Erythroblast (primary cell): ENCODE results near the gene FOLR2.

Experiments
- GATA1 ChIP-seq: IDR thresholded peaks from 2 replicates; pipeline ENCODE4 v1.6.1; 2011; ENCODE audit warnings: low read depth, mild to moderate bottlenecking, control low read depth, low read length, moderate library complexity
- POLR2A ChIP-seq: IDR thresholded peaks from 2 replicates; pipeline ENCODE4 v1.6.1; 2011; ENCODE audit warnings: mild to moderate bottlenecking, low read length

DNA sequence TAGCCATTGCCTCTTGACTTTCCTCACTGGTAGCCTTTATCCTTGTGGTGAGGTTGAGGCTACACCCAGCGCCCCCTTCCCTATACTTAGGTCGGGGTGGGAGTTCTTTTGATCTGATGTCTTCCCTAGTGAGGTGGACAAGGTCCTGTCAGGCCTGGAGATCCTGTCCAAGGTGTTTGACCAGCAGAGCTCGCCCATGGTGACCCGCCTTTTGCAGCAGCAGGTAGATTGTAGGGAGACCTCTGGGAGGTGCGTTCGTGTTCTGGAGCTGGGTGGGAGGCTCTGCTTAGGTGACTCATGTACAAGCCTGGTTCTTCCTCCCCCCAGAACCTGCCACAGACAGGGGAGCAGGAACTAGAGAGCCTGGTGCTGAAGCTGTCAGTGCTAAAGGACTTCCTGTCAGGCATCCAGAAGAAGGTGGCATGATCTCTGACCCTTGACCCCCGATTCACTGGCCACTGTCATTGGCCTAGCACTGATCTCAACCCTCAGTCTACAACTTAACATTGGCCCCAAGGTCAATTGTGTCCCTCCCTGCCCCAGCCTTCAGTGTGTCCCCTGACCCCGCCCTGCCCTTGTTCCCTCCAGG lies 12.8 kb downstream of the FOLR2 start:
- no peak for TF ChIP-seq POLR2A
- no peak for TF ChIP-seq GATA1
